Activated CD4-positive, alpha-beta T cell treated with anti-CD3 and anti-CD28 coated beads, Interleukin-2, amount 10 ng/mL, durations not matched to agents 7 days and 5 days (primary cell): Measurements from ENCODE around the gene ACBD4. TPM values are rescaled to one million over a fixed set of nuclear protein-coding genes. Genes with fewer than 3 reads are reported as not detected.
A peak's percentile ranks its signal among the peaks of the same experiment; 100 is the strongest.

Source experiments
- CTCF ChIA-PET: fragments of 350-600 bp; sonication (Branson Sonifier 250); formaldehyde crosslinking; loops from one replicate; lab custom pipeline; 2021; ENCODE audit warnings: antibody characterized with exemption; lab: Charles Lee
- POLR2A ChIA-PET: fragments of 350-600 bp; sonication (Branson Sonifier 250); formaldehyde crosslinking; loops from one replicate; lab custom pipeline; 2021; ENCODE audit warnings: antibody characterized with exemption; lab: Charles Lee
- DNase-seq: peaks from one replicate; pipeline ENCODE4 v3.0.0-alpha.2; 2020
- H3K27ac Mint-ChIP-seq: one replicate; pipeline ENCODE4 v1.8.0; 2021; ENCODE audit warnings: mild to moderate bottlenecking, moderate library complexity, mixed read lengths
- H3K27me3 Mint-ChIP-seq: one replicate; pipeline ENCODE4 v1.8.0; 2021; ENCODE audit warnings: mixed read lengths
- H3K36me3 Mint-ChIP-seq: one replicate; pipeline ENCODE4 v1.8.0; 2021; ENCODE audit warnings: low read depth, mixed read lengths
- H3K4me1 Mint-ChIP-seq: one replicate; pipeline ENCODE4 v1.8.0; 2021; ENCODE audit warnings: mixed read lengths
- H3K4me3 Mint-ChIP-seq: one replicate; pipeline ENCODE4 v1.8.0; 2021; ENCODE audit warnings: mild to moderate bottlenecking, moderate library complexity, mixed read lengths
- H3K9me3 Mint-ChIP-seq: one replicate; pipeline ENCODE4 v1.8.0; 2021; ENCODE audit warnings: mixed read lengths
- total RNA-seq, 2 experiments: library from RNA; stranded (reverse); gene quantifications; one replicate each; pipeline ENCODE4 v1.2.3, GENCODE V29; 2021

The ACBD4 gene
- total RNA-seq, 2 experiments from 2014 or later: 18.4 to 19.7 TPM

GRCh38 chr17:45096926-45097325 is 38.6 kb upstream of the ACBD4 start:
- no peak overlapping the region for H3K27ac Mint-ChIP-seq
- CTCF ChIA-PET: interaction anchor here (0.6 to 5.0 kb wide), 5 partner anchors 11 to 998 kb away, joined by 3 to 18 read pairs (median 4); partner anchors contain the start of gene ACBD4

GRCh38 chr17:45098081-45098868 is 37.2 kb upstream of the ACBD4 start:
- peaks cover 56% of the 10 kb centered on the region for H3K36me3 Mint-ChIP-seq
- no peaks in the 10 kb centered on the region for H3K9me3 Mint-ChIP-seq
- no peaks in the 10 kb centered on the region for H3K27me3 Mint-ChIP-seq
- POLR2A ChIA-PET: no interaction called here
- no peak overlapping the region for H3K4me3 Mint-ChIP-seq
- H3K27ac Mint-ChIP-seq: no peak overlapping the region
- CTCF ChIA-PET: interaction anchor here (1.0 to 2.4 kb wide), 10 partner anchors 9 to 219 kb away, joined by 3 to 12 read pairs (median 4); partner anchors contain the start of genes ACBD4 and MAP3K14
- no peak for DNase-seq
- H3K4me1 Mint-ChIP-seq: no peaks in the 10 kb centered on the region

More at GRCh38 chr17:45096926-45097325, 38.6 kb upstream of the ACBD4 start:
- POLR2A ChIA-PET: no interaction called here
- DNase-seq: no peak
- H3K27me3 Mint-ChIP-seq: no peaks in the 10 kb centered on the region
- peaks cover 59% of the 10 kb centered on the region for H3K36me3 Mint-ChIP-seq
- H3K9me3 Mint-ChIP-seq: no peaks in the 10 kb centered on the region
- H3K4me1 Mint-ChIP-seq: no peaks in the 10 kb centered on the region
- no peak overlapping the region for H3K4me3 Mint-ChIP-seq

- ChIA-PET CTCF (interaction anchor here (0.6 to 2.4 kb wide), 14 partner anchors 9 to 323 kb away, joined by 3 to 12 read pairs (median 4); partner anchors contain the start of genes ACBD4 and MAP3K14), POLR2A (no interaction called here)
- Mint-ChIP-seq H3K27me3 (no peaks in the 10 kb centered on the region), H3K36me3 (peaks cover 50% of the 10 kb centered on the region), H3K4me3 (no peak overlapping the region), H3K4me1 (no peaks in the 10 kb centered on the region), H3K9me3 (no peaks in the 10 kb centered on the region), H3K27ac (peak overlapping the region; percentile 57)
- peak; percentile 81 for DNase-seq
Observed at GRCh38 chr17:45098869-45099616, 36.4 kb upstream of the ACBD4 start.

- CTCF ChIA-PET: interaction anchor here (1.6 kb wide), 1 partner anchor 34 kb away, joined by 7 read pairs; the partner anchor contains the start of gene ACBD4
- peak overlapping the region; percentile 9 for H3K27ac Mint-ChIP-seq
- POLR2A ChIA-PET: no interaction called here
- no peaks in the 10 kb centered on the region for H3K9me3 Mint-ChIP-seq
- no peaks in the 10 kb centered on the region for H3K4me1 Mint-ChIP-seq
- no peak overlapping the region for H3K4me3 Mint-ChIP-seq
- peaks cover 45% of the 10 kb centered on the region for H3K36me3 Mint-ChIP-seq
- DNase-seq: no peak
- no peaks in the 10 kb centered on the region for H3K27me3 Mint-ChIP-seq
Observed at GRCh38 chr17:45101546-45101882, 34.0 kb upstream of the ACBD4 start.

- POLR2A ChIA-PET: no interaction called here
- CTCF ChIA-PET: interaction anchor here (1.6 kb wide), 1 partner anchor 33 kb away, joined by 7 read pairs; the partner anchor contains the start of gene ACBD4
- no peak for DNase-seq
- Mint-ChIP-seq H3K27me3 (no peaks in the 10 kb centered on the region), H3K36me3 (peaks cover 47% of the 10 kb centered on the region), H3K9me3 (no peaks in the 10 kb centered on the region), H3K4me3 (no peak overlapping the region), H3K4me1 (no peaks in the 10 kb centered on the region), H3K27ac (peak overlapping the region; percentile 9)
Observed at GRCh38 chr17:45101883-45102811, 33.3 kb upstream of the ACBD4 start.

GRCh38 chr17:45102856-45103255 is 32.6 kb upstream of the ACBD4 start:
- Mint-ChIP-seq H3K27me3 (no peaks in the 10 kb centered on the region), H3K27ac (no peak overlapping the region), H3K9me3 (no peaks in the 10 kb centered on the region), H3K4me3 (no peak overlapping the region), H3K4me1 (no peaks in the 10 kb centered on the region), H3K36me3 (peaks cover 41% of the 10 kb centered on the region)
- POLR2A ChIA-PET: no interaction called here
- CTCF ChIA-PET: interaction anchor here (1.6 kb wide), 1 partner anchor 32 kb away, joined by 7 read pairs; the partner anchor contains the start of gene ACBD4
- DNase-seq: no peak

- CTCF ChIA-PET: interaction anchor here (0.7 to 2.0 kb wide), 4 partner anchors 26 to 94 kb away, joined by 3 to 9 read pairs (median 6); partner anchors contain the start of gene ACBD4
- H3K9me3 Mint-ChIP-seq: no peaks in the 10 kb centered on the region
- POLR2A ChIA-PET: no interaction called here
- H3K27me3 Mint-ChIP-seq: no peaks in the 10 kb centered on the region
- peaks cover 38% of the 10 kb centered on the region for H3K36me3 Mint-ChIP-seq
- DNase-seq: no peak
- H3K4me3 Mint-ChIP-seq: no peak overlapping the region
- H3K27ac Mint-ChIP-seq: no peak overlapping the region
- H3K4me1 Mint-ChIP-seq: no peaks in the 10 kb centered on the region
Observed at GRCh38 chr17:45103269-45103795, 32.2 kb upstream of the ACBD4 start.

GRCh38 chr17:45104029-45104428 is 31.5 kb upstream of the ACBD4 start:
- no peak overlapping the region for H3K27ac Mint-ChIP-seq
- CTCF ChIA-PET: interaction anchor here (0.6 to 2.5 kb wide), 5 partner anchors 15 to 1110 kb away, joined by 3 to 9 read pairs (median 4); partner anchors contain the start of gene ACBD4
- DNase-seq: no peak
- no peaks in the 10 kb centered on the region for H3K27me3 Mint-ChIP-seq
- H3K36me3 Mint-ChIP-seq: peaks cover 31% of the 10 kb centered on the region
- H3K4me3 Mint-ChIP-seq: no peak overlapping the region
- POLR2A ChIA-PET: no interaction called here
- H3K9me3 Mint-ChIP-seq: no peaks in the 10 kb centered on the region
- no peaks in the 10 kb centered on the region for H3K4me1 Mint-ChIP-seq

GRCh38 chr17:45104497-45104896 is 31.0 kb upstream of the ACBD4 start:
- Mint-ChIP-seq H3K27ac (no peak overlapping the region), H3K4me1 (no peaks in the 10 kb centered on the region), H3K36me3 (peaks cover 28% of the 10 kb centered on the region), H3K27me3 (no peaks in the 10 kb centered on the region), H3K4me3 (no peak overlapping the region), H3K9me3 (no peaks in the 10 kb centered on the region)
- CTCF ChIA-PET: interaction anchor here (0.6 to 2.5 kb wide), 3 partner anchors 14 to 1111 kb away, joined by 4 to 9 read pairs (median 8); partner anchors contain the start of gene ACBD4
- DNase-seq: no peak
- POLR2A ChIA-PET: no interaction called here

GRCh38 chr17:45104907-45105624 is 30.4 kb upstream of the ACBD4 start:
- Mint-ChIP-seq H3K27me3 (no peaks in the 10 kb centered on the region), H3K4me1 (no peaks in the 10 kb centered on the region), H3K9me3 (no peaks in the 10 kb centered on the region), H3K36me3 (peaks cover 25% of the 10 kb centered on the region), H3K27ac (no peak overlapping the region), H3K4me3 (no peak overlapping the region)
- CTCF ChIA-PET: interaction anchor here (0.6 to 2.5 kb wide), 3 partner anchors 14 to 1111 kb away, joined by 4 to 9 read pairs (median 8); partner anchors contain the start of gene ACBD4
- POLR2A ChIA-PET: no interaction called here
- DNase-seq: no peak

GRCh38 chr17:45106096-45106495 is 29.4 kb upstream of the ACBD4 start:
- Mint-ChIP-seq H3K9me3 (no peaks in the 10 kb centered on the region), H3K4me1 (no peaks in the 10 kb centered on the region), H3K36me3 (peaks cover 25% of the 10 kb centered on the region), H3K27ac (no peak overlapping the region), H3K27me3 (no peaks in the 10 kb centered on the region), H3K4me3 (no peak overlapping the region)
- ChIA-PET POLR2A (no interaction called here), CTCF (interaction anchor here (0.9 to 2.5 kb wide), 3 partner anchors 11 to 29 kb away, joined by 3 to 8 read pairs (median 3); partner anchors contain the start of gene ACBD4)
- DNase-seq: no peak
